SU-DHL-6 (cell line): ENCODE measurements around the gene SLC12A5.

ENCODE experiments used
- H2AFZ ChIP-seq: fragments of 200-600 bp; sonication (generic); 2 replicates; pipeline ENCODE4 v1.6.1; 2014; ENCODE audit warnings: low read depth, mild to moderate bottlenecking, moderate library complexity, mixed read lengths, antibody characterized with exemption, low read length; ENCODE audit not compliant: severe bottlenecking
- H3F3A ChIP-seq: fragments of 200-600 bp; shearing (Covaris generic); 2 replicates; pipeline ENCODE4 v1.6.0; 2016; ENCODE audit warnings: antibody characterized with exemption, mild to moderate bottlenecking; ENCODE audit not compliant: insufficient read depth
- H3K27ac ChIP-seq: fragments of 200-600 bp; sonication (generic); 2 replicates; pipeline ENCODE4 v1.5.1; 2016; ENCODE audit warnings: low read depth, mild to moderate bottlenecking, low read length, moderate library complexity, mixed read lengths
- H3K27me3 ChIP-seq: fragments of 200-600 bp; sonication (generic), shearing (Covaris generic); 2 replicates; pipeline ENCODE4 v1.6.0; 2014; ENCODE audit warnings: mild to moderate bottlenecking, low read length
- H3K36me3 ChIP-seq: fragments of 200-600 bp; sonication (generic); 2 replicates; pipeline ENCODE4 v1.6.1; 2014; ENCODE audit warnings: mild to moderate bottlenecking, low read length, mixed read lengths
- H3K4me2 ChIP-seq: fragments of 300-600, 200-600 bp; shearing (Covaris generic), sonication (generic); 2 replicates; pipeline ENCODE4 v1.6.0; 2014; ENCODE audit warnings: low read length, low read depth, mild to moderate bottlenecking; ENCODE audit not compliant: poor library complexity, severe bottlenecking
- H3K4me3 ChIP-seq: fragments of 200-600 bp; sonication (generic); 2 replicates; pipeline ENCODE4 v1.5.1; 2014; ENCODE audit warnings: antibody characterized with exemption, low read length, mild to moderate bottlenecking, mixed read lengths; ENCODE audit not compliant: insufficient read depth, poor library complexity, severe bottlenecking
- H3K79me2 ChIP-seq: fragments of 200-600 bp; sonication (generic); 2 replicates; pipeline ENCODE4 v1.6.1; 2014; ENCODE audit warnings: mild to moderate bottlenecking, low read length, moderate library complexity; ENCODE audit not compliant: insufficient read depth
- H3K9ac ChIP-seq: fragments of 200-600 bp; sonication (generic); 2 replicates; pipeline ENCODE4 v1.7.0; 2014; ENCODE audit warnings: mild to moderate bottlenecking, low read length
- H3K9me2 ChIP-seq: fragments of 200-600 bp; sonication (generic); replicated peaks from 2 replicates; pipeline ENCODE4 v1.6.1; 2014; ENCODE audit warnings: low read length; ENCODE audit not compliant: insufficient read depth
- H3K9me3 ChIP-seq: fragments of 200-600 bp; sonication (generic); 2 replicates; pipeline ENCODE4 v1.6.1; 2014; ENCODE audit warnings: low read length, mixed read lengths; ENCODE audit not compliant: insufficient read depth
- H4K20me1 ChIP-seq: fragments of 200-600 bp; sonication (generic); 2 replicates; pipeline ENCODE4 v1.6.1; 2014; ENCODE audit warnings: low read depth, mild to moderate bottlenecking, antibody characterized with exemption, low read length, moderate library complexity, mixed read lengths
- CTCF ChIP-seq: fragments of 200-600 bp; sonication (generic); IDR thresholded peaks from one replicate; pipeline ENCODE4 v1.5.1; 2017; ENCODE audit warnings: antibody characterized with exemption, mild to moderate bottlenecking, low read length, moderate library complexity; ENCODE audit not compliant: insufficient read depth, poor library complexity, severe bottlenecking
- EZH2phosphoT487 ChIP-seq: fragments of 200-600 bp; sonication (generic), shearing (Covaris generic); conservative IDR thresholded peaks from 2 replicates; pipeline ENCODE4 v1.6.1; 2018; ENCODE audit warnings: mild to moderate bottlenecking, antibody characterized with exemption, low read length, moderate library complexity, mixed read lengths

Gene SLC12A5

GRCh38 chr20:46023999-46024398 is 5.0 kb upstream of the SLC12A5 start:
- no peaks in the 10 kb centered on the region for H3K9me2 ChIP-seq
- TF ChIP-seq CTCF = no peak
- TF ChIP-seq EZH2phosphoT487 = no peak
- H3K4me3 ChIP-seq = no peak overlapping the region
- H4K20me1 ChIP-seq = no peaks in the 10 kb centered on the region
- H2AFZ ChIP-seq = no peak overlapping the region
- no peak overlapping the region for H3K27ac ChIP-seq
- H3K27me3 ChIP-seq = no peaks in the 10 kb centered on the region
- H3K79me2 ChIP-seq = no peaks in the 10 kb centered on the region
- no peaks in the 10 kb centered on the region for H3K36me3 ChIP-seq
- H3F3A ChIP-seq = no peaks in the 10 kb centered on the region
- H3K9ac ChIP-seq = no peak overlapping the region
- H3K9me3 ChIP-seq = no peaks in the 10 kb centered on the region
- H3K4me2 ChIP-seq = no peak overlapping the region

GRCh38 chr20:46025376-46025783 is 3.6 kb upstream of the SLC12A5 start:
- H3K27me3 ChIP-seq = no peaks in the 10 kb centered on the region
- TF ChIP-seq EZH2phosphoT487 (no peak), CTCF (no peak)

DNA sequence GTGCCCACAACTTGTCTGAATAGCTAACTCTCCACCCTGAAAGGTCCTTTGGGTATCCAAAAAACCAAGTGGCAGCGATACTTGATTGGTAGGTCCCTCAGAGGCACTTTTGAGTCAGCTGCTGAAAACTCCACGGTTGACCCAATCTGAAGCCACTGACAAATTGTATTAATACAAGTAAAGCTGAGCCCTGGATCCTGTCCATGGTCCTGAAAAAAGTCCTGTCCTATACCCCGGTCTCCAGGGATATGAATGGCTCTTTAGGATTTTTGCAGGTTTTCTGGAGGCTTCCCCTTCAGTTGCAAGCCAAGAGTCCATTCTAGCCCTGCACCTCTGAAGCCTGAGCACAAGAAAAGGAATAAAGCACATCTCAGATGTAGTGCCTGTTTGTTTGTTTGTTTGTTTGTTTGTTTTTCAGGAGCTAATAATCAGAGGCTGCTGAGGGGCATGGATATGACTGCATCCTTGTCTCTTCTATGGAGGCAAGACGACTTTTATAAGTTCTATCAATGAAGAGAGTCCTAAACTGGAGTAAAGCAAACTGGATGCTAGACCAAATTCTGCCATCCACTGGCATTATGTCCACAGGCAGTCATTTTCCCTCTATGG is 1.7 kb upstream of the SLC12A5 start:
- no peaks in the 10 kb centered on the region for H3K9me3 ChIP-seq
- no peak overlapping the region for H3K9ac ChIP-seq
- no peak overlapping the region for H2AFZ ChIP-seq
- H3F3A ChIP-seq = no peaks in the 10 kb centered on the region
- H3K27ac ChIP-seq = no peak overlapping the region
- no peak overlapping the region for H3K4me2 ChIP-seq
- no peaks in the 10 kb centered on the region for H3K27me3 ChIP-seq
- H3K79me2 ChIP-seq = no peaks in the 10 kb centered on the region
- no peak overlapping the region for H3K4me3 ChIP-seq
- TF ChIP-seq CTCF = no peak
- no peak for TF ChIP-seq EZH2phosphoT487
- no peaks in the 10 kb centered on the region for H3K36me3 ChIP-seq
- no peaks in the 10 kb centered on the region for H3K9me2 ChIP-seq
- no peaks in the 10 kb centered on the region for H4K20me1 ChIP-seq

More at GRCh38 chr20:46025376-46025783, 3.6 kb upstream of the SLC12A5 start:
- H4K20me1 ChIP-seq = no peaks in the 10 kb centered on the region
- no peak overlapping the region for H3K4me2 ChIP-seq
- no peak overlapping the region for H3K4me3 ChIP-seq
- no peaks in the 10 kb centered on the region for H3F3A ChIP-seq
- H3K9me3 ChIP-seq = no peaks in the 10 kb centered on the region
- no peaks in the 10 kb centered on the region for H3K9me2 ChIP-seq
- no peaks in the 10 kb centered on the region for H3K36me3 ChIP-seq
- no peaks in the 10 kb centered on the region for H3K79me2 ChIP-seq
- H3K27ac ChIP-seq = no peak overlapping the region
- H2AFZ ChIP-seq = no peak overlapping the region
- H3K9ac ChIP-seq = no peak overlapping the region
